ENCODE data around the gene MYBPH.
A peak's percentile ranks its signal among the peaks of the same experiment; 100 is the strongest.

The MYBPH gene

DNA sequence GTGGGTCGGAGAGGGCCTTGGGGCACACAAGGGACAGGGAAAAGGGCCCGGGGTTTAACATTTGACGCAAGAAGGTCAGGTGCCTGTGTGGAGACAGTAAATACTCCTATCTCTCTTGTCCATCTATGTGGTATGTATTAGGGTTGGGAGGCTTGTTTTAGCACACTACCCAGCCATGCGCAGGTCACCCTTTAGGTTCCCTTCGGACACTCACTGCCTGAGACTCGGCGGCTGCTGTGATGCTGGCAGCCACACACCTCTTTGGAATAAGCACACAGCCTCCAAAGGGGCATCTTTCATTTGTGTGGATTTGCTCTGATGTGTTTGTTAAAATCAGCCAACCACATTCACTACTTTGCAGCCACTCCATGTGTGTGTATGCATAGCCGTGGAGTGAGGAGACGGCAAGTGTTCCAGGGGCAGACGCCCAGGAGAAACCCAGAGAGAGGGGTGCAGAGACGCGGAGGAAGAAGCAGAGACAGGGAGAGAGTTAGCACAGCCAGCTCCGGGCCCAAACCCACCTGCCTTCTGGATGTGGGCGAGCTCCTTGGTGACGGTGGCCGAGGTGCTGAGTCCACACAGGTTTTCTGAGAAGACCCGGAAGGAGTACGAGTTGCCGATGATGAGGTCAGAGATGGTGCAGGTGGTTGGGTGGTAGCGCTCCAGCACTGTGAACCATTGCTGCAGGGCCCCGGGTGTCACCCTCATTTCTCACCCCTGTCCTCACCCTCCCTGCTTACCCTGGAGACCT is 5.7 kb downstream of the MYBPH start:
- Mint-ChIP-seq H3K4me1 (peaks cover 49% of the 10 kb centered on the region), H3K4me3 (no peak overlapping the region), H3K27ac (no peak overlapping the region), H3K9me3 (no peaks in the 10 kb centered on the region), H3K36me3 (ENCODE audit: low read depth) (no peaks in the 10 kb centered on the region), H3K27me3 (ENCODE audit: low read depth, poor library complexity) (peaks cover 15% of the 10 kb centered on the region)
- TF ChIP-seq, protein P1, sequence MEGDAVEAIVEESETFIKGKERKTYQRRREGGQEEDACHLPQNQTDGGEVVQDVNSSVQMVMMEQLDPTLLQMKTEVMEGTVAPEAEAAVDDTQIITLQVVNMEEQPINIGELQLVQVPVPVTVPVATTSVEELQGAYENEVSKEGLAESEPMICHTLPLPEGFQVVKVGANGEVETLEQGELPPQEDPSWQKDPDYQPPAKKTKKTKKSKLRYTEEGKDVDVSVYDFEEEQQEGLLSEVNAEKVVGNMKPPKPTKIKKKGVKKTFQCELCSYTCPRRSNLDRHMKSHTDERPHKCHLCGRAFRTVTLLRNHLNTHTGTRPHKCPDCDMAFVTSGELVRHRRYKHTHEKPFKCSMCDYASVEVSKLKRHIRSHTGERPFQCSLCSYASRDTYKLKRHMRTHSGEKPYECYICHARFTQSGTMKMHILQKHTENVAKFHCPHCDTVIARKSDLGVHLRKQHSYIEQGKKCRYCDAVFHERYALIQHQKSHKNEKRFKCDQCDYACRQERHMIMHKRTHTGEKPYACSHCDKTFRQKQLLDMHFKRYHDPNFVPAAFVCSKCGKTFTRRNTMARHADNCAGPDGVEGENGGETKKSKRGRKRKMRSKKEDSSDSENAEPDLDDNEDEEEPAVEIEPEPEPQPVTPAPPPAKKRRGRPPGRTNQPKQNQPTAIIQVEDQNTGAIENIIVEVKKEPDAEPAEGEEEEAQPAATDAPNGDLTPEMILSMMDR (IDR thresholded peaks at IDR 0.05): no peak
- DNase-seq: no peak

DNA sequence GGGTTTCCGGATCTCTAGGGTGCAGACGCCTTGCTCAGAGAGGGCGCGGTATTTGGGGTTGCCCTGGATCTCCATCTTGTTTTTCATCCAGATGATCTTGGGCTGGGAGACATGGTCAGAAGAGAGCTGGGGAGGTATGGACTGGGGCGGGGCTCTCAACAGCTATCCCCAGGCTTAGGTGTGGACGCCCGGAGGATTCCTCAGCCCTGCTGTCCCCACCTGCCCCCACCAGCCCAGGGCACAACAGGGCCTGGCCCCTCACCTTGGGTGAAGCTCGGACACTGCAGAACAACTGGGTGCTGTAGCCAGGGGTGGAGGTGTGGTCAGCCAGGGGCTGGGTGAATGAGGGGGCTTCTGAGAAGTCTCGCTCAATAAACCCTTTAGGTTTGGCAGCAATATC is 6.6 kb downstream of the MYBPH start:
- Mint-ChIP-seq H3K4me3 (no peak overlapping the region), H3K27ac (peak overlapping the region; percentile 61), H3K36me3 (ENCODE audit: low read depth) (no peaks in the 10 kb centered on the region), H3K4me1 (peaks cover 45% of the 10 kb centered on the region), H3K27me3 (ENCODE audit: low read depth, poor library complexity) (peaks cover 15% of the 10 kb centered on the region), H3K9me3 (no peaks in the 10 kb centered on the region)
- DNase-seq: no peak
- TF ChIP-seq, protein P1 (IDR thresholded peaks at IDR 0.05): no peak

DNA sequence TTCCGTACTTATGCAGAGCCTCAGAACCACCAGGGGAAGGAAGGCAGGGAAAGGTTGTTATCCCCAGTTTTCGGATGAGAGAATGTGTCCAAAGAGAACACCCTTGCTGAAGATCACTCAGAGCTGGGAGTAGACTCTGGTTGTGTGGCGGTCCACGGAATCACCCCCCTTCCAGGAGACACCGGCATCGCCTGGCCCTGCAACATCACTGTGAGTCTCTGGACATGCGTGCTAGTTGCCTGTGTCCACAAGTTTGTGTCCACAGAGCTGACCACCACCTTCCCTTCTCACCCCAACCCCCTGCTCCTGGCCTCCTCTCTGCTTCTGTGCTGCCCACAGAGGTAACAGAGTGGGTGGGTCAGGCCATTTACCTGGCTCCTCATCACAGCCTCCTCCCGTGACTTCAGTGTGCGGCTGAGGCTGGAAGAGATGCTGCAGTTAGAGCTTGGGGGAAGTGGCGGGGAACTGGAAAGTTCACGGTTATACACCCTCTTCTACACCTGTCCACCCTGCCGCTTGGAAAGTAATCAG is 7.3 kb downstream of the MYBPH start:
- Mint-ChIP-seq H3K27me3 (ENCODE audit: low read depth, poor library complexity) (peaks cover 15% of the 10 kb centered on the region), H3K27ac (peak overlapping the region; percentile 61), H3K9me3 (no peaks in the 10 kb centered on the region), H3K4me1 (peaks cover 39% of the 10 kb centered on the region), H3K4me3 (no peak overlapping the region), H3K36me3 (ENCODE audit: low read depth) (no peaks in the 10 kb centered on the region)
- TF ChIP-seq, protein P1 (IDR thresholded peaks at IDR 0.05): no peak
- DNase-seq: no peak

DNA sequence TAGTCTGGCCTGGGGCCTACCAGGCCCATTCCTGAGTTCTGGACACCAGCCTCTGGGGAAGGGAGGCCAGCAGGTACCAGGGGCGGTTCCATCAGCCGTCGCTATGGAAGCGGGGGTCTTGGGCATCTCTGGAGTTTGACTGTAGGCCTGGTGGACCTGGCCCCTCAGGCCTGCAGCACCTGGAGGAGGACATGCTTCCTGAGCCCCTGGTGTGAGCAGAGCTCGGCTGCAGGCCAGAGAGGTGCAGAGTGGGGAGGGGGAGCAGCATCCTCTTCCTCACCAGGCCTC is 7.8 kb downstream of the MYBPH start:
- TF ChIP-seq, protein P1 (IDR thresholded peaks at IDR 0.05): no peak
- Mint-ChIP-seq H3K9me3 (no peaks in the 10 kb centered on the region), H3K4me3 (no peak overlapping the region), H3K27ac (no peak overlapping the region), H3K27me3 (ENCODE audit: low read depth, poor library complexity) (peaks cover 18% of the 10 kb centered on the region), H3K36me3 (ENCODE audit: low read depth) (no peaks in the 10 kb centered on the region), H3K4me1 (peaks cover 42% of the 10 kb centered on the region)
- DNase-seq: no peak

DNA sequence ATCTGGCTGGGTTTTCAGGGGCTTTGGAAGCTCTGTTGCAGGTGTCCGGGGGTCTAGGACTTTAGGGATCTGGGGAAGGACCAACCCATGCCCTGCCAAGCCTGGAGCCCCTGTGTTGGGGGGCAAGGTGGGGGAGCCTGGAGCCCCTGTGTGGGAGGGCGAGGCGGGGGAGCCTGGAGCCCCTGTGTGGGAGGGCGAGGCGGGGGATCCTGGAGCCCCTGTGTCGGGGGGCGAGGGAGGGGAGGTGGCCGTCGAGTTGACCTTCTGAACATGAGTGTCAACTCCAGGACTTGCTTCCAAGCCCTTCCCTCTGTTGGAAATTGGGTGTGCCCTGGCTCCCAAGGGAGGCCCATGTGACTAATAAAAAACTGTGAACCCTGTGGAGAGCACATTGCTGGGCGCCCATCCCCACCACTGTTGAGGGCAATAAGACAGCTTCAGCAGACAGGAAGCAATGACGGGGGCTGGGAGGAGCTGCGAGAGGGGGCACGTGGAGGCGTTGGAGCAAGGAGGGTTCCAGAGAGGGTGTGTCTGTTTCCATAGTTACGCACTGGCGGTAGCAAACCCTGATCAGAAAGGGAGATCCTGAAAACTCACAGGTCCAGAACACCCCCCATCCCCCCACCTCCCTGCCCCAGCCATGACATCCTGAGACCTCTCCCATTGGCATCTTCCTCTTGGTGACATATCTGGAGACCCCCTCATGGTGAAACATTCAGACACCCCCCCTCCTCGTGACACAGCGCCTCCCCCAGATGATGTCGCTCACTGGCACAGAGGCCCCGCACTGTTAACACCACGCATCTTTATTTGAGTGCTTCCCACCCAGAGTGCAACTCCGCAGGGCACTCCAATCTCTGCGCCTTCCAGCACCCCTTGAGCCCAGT is 8.4 kb downstream of the MYBPH start:
- peaks cover 18% of the 10 kb centered on the region for H3K27me3 Mint-ChIP-seq (ENCODE audit: low read depth, poor library complexity)
- peaks cover 44% of the 10 kb centered on the region for H3K4me1 Mint-ChIP-seq
- no peaks in the 10 kb centered on the region for H3K36me3 Mint-ChIP-seq (ENCODE audit: low read depth)
- no peak overlapping the region for H3K4me3 Mint-ChIP-seq
- no peak overlapping the region for H3K27ac Mint-ChIP-seq
- DNase-seq: no peak
- H3K9me3 Mint-ChIP-seq: no peaks in the 10 kb centered on the region
- TF ChIP-seq, protein P1 (IDR thresholded peaks at IDR 0.05): no peak
